Tibial nerve (tissue), 4 donors: Measurements from ENCODE around the gene TIPRL.

Experiments
- EP300 ChIP-seq, 2 donors: sonication (generic); formaldehyde crosslinking; IDR thresholded peaks; one replicate each; pipeline ENCODE4 v1.6.1; 2017; ENCODE audit warnings: antibody characterized with exemption in 2 of 2, mild to moderate bottlenecking in 1 of 2
- POLR2A ChIP-seq, 2 donors: fragments of 450-650 bp; IDR thresholded peaks; one replicate each; pipeline ENCODE4 v1.6.1; 2017; ENCODE audit warnings: antibody characterized with exemption in 2 of 2, mild to moderate bottlenecking in 2 of 2, moderate library complexity in 2 of 2
- TF ChIP-seq, protein P1 (sequence below), 5 experiments: fragments of 200-600 bp in 3 of 5; fragments of 450-650 bp in 2 of 5; sonication (generic) in 3 of 5; IDR thresholded peaks; one replicate each; pipeline ENCODE4 v1.5.1; 2016 to 2019; ENCODE audit warnings: antibody characterized with exemption in 5 of 5, mild to moderate bottlenecking in 3 of 5, moderate library complexity in 2 of 5

DNA sequence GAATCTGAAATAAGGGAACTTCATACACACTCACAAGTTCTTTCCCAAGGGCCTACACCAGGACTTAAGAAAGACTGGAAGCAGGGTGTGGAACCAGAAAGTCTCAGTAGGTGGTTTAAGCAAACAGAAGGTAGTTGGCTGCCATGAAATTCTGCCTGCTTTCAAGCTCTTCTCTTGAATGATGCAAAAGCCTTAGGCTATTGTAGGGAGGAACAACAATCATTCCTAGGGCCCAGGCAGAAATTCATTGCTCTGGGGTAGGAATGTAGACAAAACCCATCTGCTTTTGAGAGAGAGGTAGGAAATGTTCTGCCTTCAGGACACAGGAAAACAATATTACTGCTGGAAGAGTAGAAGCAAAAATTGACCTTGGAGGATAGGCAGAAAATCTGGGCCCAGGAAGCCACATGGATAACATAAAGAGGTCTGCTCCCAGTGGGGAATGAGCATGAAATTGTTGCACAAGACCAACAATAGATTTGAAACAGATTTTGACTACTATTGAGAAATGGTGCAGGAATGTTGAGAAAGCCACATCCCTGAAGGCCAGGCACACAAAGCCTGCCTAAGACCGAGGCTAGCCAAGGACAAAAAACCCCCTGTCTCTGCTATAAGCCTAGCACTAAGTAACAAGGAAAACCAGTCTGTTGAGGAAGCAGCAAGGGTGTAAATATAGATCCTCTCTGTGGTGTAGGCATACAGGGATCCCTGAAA is 24.3 kb downstream of the TIPRL start:
- TF ChIP-seq, protein P1, sequence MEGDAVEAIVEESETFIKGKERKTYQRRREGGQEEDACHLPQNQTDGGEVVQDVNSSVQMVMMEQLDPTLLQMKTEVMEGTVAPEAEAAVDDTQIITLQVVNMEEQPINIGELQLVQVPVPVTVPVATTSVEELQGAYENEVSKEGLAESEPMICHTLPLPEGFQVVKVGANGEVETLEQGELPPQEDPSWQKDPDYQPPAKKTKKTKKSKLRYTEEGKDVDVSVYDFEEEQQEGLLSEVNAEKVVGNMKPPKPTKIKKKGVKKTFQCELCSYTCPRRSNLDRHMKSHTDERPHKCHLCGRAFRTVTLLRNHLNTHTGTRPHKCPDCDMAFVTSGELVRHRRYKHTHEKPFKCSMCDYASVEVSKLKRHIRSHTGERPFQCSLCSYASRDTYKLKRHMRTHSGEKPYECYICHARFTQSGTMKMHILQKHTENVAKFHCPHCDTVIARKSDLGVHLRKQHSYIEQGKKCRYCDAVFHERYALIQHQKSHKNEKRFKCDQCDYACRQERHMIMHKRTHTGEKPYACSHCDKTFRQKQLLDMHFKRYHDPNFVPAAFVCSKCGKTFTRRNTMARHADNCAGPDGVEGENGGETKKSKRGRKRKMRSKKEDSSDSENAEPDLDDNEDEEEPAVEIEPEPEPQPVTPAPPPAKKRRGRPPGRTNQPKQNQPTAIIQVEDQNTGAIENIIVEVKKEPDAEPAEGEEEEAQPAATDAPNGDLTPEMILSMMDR (IDR thresholded peaks at IDR 0.05), result no peak
- TF ChIP-seq POLR2A (IDR thresholded peaks at IDR 0.05) (no peak), EP300 (IDR thresholded peaks at IDR 0.05) (peak in 1 of 2 donors; percentile 72)
